ENCODE results near the gene MAIP1.

DNA sequence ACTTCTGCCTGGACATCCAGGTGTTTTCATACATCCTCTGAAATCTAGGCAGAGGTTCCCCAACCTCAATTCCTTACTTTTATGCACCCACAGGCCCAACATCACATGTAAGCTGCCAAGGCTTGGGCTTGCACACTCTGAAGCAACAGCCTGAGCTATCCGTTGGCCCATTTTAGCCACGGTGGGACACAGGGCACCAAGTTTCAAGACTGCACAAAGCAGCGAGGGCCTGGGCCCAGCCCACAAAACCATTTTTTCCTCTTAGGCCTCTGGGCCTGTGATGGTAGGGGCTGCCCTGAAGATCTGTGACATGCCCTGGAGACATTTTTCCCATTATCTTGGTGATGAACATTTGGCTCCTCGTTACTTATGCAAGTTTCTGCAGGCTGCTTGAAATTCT, 38.4 kb upstream of the MAIP1 start:
- TF ChIP-seq, protein P1, sequence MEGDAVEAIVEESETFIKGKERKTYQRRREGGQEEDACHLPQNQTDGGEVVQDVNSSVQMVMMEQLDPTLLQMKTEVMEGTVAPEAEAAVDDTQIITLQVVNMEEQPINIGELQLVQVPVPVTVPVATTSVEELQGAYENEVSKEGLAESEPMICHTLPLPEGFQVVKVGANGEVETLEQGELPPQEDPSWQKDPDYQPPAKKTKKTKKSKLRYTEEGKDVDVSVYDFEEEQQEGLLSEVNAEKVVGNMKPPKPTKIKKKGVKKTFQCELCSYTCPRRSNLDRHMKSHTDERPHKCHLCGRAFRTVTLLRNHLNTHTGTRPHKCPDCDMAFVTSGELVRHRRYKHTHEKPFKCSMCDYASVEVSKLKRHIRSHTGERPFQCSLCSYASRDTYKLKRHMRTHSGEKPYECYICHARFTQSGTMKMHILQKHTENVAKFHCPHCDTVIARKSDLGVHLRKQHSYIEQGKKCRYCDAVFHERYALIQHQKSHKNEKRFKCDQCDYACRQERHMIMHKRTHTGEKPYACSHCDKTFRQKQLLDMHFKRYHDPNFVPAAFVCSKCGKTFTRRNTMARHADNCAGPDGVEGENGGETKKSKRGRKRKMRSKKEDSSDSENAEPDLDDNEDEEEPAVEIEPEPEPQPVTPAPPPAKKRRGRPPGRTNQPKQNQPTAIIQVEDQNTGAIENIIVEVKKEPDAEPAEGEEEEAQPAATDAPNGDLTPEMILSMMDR (IDR thresholded peaks at IDR 0.05; ENCODE audit: low read length), result no peak
- TF ChIP-seq EZH2phosphoT487 (IDR thresholded peaks at IDR 0.05; ENCODE audit: low read length), result no peak
- no peak for TF ChIP-seq EZH2 (optimal IDR thresholded peaks at IDR 0.05; ENCODE audit: low read depth, low read length)

Measured in MM.1S (cell line).